Ovary (tissue), 3 donors: Measurements from ENCODE around the gene ADRA2C.

Experiments used
- CTCF ChIP-seq, 3 donors: fragments of 450-650 bp in 2 of 3; fragments of 200-600 bp in 1 of 3; IDR thresholded peaks; one replicate each; pipeline versions ENCODE4 v1.5.1 to v1.8.0; 2016 to 2022; ENCODE audit warnings: antibody characterized with exemption in 3 of 3, mild to moderate bottlenecking in 1 of 3
- POLR2A ChIP-seq: fragments of 450-650 bp; IDR thresholded peaks from one replicate; pipeline ENCODE4 v1.6.1; 2017; ENCODE audit warnings: antibody characterized with exemption, mild to moderate bottlenecking, moderate library complexity
- donor health status: DM: no; HTN: no; CAD: no.

GRCh38 chr4:3801931-3802550 is 35.9 kb downstream of the ADRA2C start:
- TF ChIP-seq CTCF (IDR thresholded peaks at IDR 0.05) (no peak), POLR2A (no peak)
